DMS114 treated with DMSO at 0.1 percent for 48 hours (cell line): ENCODE results near the gene ADRM1.

Experiments
- DNase-seq: peaks from one replicate; lab custom pipeline; 2025; ENCODE audit not compliant: unreplicated experiment; lab: John Stamatoyannopoulos, UW

ADRM1 gene

GRCh38 chr20:62297449-62298227 lies 5.2 kb upstream of the ADRM1 start:
- no peak for DNase-seq

DNA sequence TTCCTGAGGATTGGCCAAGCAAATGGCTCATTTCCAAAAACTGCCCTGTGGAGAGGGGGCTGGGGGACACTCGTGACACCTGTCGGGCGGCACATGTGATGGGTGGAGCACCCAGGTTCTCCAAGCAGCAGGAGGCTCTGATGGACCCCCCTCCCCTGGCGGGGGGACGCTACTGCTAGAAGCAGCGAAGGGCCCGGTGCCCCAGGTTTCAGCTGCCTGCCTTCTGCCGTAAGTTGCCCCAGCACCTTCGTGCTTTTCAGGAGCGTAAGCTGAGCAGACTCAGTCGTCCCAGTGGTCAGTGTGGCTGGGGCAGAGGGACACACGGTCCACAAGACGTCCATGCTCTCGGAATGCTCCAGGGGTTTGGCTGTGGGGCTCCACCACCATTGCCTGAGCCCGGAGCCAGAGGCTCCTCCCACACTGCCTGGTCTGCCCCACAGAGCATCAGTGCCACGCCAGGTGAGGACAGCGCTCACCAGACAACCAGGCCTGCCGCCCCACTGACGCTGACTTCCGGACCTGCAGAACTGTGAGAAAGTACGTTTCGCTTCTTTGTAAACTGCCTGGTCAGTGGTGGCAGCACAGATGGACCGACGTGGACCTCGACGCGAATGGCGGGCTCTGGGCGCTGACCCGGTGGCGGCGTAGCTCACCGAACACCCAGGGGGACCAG lies 4.1 kb upstream of the ADRM1 start:
- DNase-seq: no peak

- no peak for DNase-seq
These were observed 3.0 kb upstream of the ADRM1 start for GRCh38 chr20:62299666-62300236.

DNA sequence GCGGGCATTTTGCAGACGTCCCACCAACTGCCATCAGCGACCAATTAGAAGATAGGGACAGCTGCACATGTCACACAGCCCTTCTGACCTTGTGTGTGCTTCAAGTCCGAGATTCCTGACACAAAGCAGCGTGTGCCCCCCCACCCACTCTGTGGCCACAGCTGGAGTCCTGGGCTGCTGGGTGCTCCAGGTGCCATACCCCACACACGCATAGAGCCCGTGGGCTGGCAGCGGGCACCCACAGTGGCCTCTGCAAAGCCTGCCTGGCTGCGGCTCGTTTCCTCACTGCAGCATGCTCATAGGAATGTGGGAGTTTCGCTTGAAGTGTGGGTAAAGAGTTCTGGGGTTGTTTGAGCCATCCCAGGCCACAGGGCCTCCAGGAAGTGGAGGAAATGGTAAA lies 2.5 kb upstream of the ADRM1 start:
- no peak for DNase-seq

DNA sequence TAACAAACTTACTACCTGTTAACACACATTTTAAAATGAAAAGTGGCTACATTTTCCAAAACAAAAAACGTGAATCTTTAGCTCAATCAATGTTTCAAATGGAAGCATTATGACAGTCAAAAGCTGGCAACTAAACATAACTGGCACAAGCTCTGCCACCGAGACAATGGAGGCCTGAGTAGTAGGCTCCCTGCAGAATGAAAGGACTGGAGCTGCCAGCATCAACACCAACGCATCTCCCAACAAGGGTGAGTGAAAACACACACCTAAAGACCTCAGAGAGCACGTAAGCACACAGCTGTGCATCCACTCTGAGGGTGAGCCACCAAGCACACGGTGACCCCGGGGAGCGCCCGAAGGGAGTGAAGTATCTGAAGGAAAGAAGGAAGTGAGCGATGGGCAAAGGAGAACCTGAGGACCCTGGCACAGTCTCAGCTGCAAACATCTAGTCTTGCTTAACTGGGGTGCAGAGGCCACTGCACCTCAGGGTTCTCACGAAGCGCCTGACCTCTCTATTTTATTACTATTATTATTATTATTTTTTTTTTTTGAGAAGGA lies 1.6 kb upstream of the ADRM1 start:
- no peak for DNase-seq

DNA sequence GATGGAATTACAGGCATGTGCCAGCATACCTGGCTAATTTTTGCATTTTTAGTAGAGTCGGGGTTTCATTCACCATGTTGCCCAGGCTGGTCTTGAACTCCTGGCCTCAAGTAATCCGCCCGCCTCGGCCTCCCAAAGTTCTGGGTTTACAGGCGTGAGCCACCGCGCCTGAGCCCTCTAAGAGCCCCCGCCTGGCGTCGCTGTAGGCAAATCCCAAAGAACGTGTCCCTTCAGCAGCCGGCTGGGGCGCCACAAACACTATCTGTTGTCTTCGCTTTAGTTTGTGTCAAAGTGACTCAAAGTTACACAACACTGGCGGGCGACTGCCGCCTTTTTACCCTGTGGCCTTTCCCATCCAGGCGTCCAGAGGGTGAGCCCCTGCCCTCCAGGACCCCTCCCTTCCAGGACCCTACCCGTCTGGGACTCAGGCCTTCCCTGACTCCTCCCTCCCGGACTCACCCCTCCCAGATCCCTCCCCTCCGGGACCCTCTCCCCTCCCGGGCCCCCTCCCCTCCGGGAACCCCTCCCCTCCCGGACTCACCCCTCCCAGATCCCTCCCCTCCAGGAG lies 940 bp upstream of the ADRM1 start:
- DNase-seq: peak; percentile 88

GRCh38 chr20:62303062-62303339 lies 204 bp downstream of the ADRM1 start:
- no peak for DNase-seq

- DNase-seq: no peak
These were observed 786 bp downstream of the ADRM1 start for GRCh38 chr20:62303340-62304226.

- DNase-seq: no peak
These were observed 1.7 kb downstream of the ADRM1 start for GRCh38 chr20:62304331-62305148.

- DNase-seq: no peak
These were observed 2.5 kb downstream of the ADRM1 start for GRCh38 chr20:62305149-62305764.

- no peak for DNase-seq
These were observed 3.1 kb downstream of the ADRM1 start for GRCh38 chr20:62305765-62306413.

- DNase-seq: no peak
These were observed 3.8 kb downstream of the ADRM1 start for GRCh38 chr20:62306414-62307187.

GRCh38 chr20:62307226-62308101 lies 4.7 kb downstream of the ADRM1 start:
- DNase-seq: no peak

DNA sequence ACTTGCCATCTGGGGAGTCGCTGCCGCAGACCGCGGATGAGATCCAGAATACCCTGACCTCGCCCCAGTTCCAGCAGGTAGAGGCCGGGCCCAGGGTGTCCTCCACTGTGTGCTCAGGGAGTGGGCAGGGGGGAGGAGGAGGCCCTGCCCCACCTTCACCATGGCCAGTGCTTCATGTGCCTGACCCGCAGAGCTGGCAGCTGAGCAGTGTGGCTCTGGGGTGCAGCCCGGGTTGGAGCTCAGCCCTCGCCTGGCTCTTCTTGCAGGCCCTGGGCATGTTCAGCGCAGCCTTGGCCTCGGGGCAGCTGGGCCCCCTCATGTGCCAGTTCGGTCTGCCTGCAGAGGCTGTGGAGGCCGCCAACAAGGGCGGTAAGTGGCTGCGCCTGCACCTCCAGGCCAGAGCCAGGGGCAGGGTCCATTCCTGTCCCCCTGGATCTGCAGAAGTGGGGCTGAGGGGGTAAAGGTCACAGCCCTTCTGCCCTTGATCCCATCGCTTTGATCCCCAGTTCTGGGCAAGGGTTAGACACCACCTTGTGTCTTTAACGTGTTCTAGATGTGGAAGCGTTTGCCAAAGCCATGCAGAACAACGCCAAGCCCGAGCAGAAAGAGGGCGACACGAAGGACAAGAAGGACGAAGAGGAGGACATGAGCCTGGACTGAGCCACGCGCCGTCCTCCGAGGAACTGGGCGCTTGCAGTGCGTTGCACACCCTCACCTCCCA lies 5.5 kb downstream of the ADRM1 start:
- DNase-seq: no peak

DNA sequence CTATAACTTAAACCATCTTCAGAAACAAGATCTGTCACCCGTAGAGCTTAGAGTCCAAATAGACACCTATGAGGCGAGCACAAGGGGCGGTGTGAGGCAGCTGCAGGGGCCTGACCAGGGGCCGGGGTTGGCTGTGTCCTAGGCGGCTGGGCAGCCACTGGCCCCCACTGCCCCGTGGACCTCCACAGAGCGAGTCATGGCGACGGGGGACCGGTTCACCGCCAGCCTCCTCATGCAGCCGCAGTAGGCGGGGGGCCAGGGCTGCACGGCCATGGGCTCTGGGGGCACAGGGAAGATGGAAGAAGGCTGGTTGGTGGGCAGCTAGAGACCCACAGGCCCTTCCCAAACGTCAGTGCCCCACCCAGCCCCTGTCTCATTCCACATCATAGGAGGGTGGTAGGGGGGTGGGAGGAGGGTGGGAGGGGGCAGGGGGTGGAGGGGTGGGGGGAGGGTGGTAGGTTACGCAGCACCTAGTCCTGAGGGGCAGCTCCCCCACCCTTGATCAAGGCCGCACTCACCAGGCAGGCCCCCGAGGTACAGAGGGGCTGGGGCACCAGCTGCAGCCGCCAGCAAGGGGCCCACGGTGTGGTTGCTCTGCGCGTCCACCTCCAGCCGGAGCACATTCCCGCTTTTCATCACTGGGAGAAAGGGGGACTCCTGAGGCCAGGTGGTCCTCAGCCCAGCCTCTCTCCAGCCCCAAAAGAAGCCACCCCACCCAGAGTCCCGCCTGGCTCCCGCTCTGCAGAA lies 6.6 kb downstream of the ADRM1 start:
- DNase-seq: no peak
